Measurements from ENCODE around the gene RNFT2.

RNFT2 gene

DNA sequence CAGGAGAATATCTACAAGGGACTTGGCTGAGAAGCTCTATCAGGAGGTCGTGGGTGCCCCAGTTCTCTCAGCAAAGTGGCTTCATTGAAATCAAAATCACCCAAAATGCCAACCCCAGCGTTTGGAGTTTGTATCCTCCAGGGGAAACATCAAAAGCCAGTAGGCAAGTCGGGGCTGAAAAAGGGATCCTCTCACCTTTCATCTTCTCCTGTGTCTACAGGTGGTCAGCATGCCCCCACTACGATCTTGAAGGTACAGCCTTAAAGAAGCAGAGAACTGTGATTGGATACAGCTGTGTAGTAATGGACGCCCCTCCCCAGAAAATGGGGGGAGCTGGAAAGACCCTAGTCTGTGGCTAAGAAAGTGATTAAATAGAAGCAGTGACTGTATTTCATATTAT is 121.0 kb downstream of the RNFT2 start:
- Histone ChIP-seq H3K27ac (no peak overlapping the region), H3K4me3 (no peak overlapping the region)

GRCh38 chr12:116860263-116860662 is 122.1 kb downstream of the RNFT2 start:
- no peak overlapping the region for H3K27ac ChIP-seq
- H3K4me3 ChIP-seq, result no peak overlapping the region

DNA sequence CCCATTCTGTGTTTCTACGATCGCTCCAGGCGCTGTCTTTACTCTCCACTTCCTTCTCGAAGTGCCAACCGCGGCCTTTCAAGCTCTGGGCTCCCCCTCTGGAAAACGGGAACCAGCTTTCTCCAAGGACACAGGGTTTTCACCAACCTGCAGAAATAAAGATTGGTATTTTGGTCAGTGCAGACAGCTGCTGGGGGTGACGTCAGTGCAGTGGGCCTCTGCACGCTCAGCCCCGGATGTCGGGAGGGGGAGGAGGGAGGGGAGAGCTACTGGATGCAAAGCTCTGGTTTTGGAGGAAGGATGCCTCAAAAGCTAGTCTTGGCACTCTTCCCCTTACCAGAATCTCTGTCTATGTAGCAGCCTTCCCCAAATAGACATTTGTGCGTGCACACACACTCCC is 123.2 kb downstream of the RNFT2 start:
- no peak overlapping the region for H3K27ac ChIP-seq
- H3K4me3 ChIP-seq, result no peak overlapping the region

DNA sequence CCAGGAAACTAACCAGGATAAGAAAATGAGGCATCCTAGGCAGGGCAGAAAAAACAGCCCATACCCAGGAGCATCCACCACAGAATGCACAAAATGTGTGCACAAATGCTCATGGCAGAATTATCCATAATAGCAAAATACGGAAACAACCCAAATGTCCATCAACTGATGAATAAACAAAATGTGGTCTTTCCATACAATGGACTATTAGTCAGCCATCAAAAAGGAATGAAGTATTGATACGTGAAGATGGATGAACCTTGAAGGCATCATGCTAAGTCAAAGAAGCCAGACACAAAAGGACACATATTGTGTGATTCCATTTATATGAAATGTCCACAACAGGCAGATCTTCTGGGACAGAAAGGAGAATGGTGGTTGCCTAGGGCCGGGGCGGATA is 124.1 kb downstream of the RNFT2 start:
- no peak overlapping the region for H3K27ac ChIP-seq
- H3K4me3 ChIP-seq, result no peak overlapping the region

- H3K27ac ChIP-seq, result no peak overlapping the region
- no peak overlapping the region for H3K4me3 ChIP-seq
Measured at GRCh38 chr12:116863275-116863767, 125.2 kb downstream of the RNFT2 start.

GRCh38 chr12:116864371-116865160 is 126.5 kb downstream of the RNFT2 start:
- peak overlapping the region in 1 of 21 experiments; percentile 50 for H3K27ac ChIP-seq

GRCh38 chr12:116867523-116867922 is 129.4 kb downstream of the RNFT2 start:
- no peak overlapping the region for H3K27ac ChIP-seq
- H3K4me3 ChIP-seq, result no peak overlapping the region

More at GRCh38 chr12:116864371-116865160, 126.5 kb downstream of the RNFT2 start:
- H3K4me3 ChIP-seq, result no peak overlapping the region

GRCh38 chr12:116870306-116870705 is 132.2 kb downstream of the RNFT2 start:
- no peak overlapping the region for H3K4me3 ChIP-seq
- no peak overlapping the region for H3K27ac ChIP-seq

DNA sequence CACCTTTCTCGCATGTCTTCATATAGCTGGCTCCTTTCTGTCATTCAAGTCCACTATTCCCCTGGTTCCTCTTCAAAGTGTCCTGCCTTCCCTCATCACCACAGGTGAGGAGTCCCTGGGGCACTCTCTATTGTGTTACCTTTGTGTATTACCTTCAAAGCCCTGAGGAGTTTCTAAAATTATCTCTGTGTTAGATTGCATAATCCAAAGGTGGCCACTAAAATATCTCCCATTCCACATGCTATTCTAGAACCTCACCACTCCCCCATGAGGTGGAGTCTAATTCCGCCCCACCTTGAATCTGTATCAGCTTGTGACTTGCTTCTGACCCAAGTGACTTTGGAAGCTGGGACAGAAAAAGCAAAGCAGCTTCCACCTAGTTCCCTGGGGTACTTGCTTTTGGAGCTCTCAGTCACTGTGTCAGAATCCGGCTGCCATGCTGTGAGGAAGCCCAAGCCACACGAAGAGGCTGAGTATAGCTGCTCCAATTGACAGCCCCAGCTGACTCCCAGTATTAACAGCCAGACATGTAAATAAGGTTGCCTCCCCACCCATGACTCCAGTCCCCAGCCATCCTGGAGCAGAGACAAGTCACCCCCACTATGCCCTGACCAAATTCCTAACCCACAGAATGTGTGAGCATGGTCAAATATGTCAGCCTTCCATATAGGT is 136.3 kb downstream of the RNFT2 start:
- no peak overlapping the region for H3K27ac ChIP-seq
- H3K4me3 ChIP-seq, result no peak overlapping the region

DNA sequence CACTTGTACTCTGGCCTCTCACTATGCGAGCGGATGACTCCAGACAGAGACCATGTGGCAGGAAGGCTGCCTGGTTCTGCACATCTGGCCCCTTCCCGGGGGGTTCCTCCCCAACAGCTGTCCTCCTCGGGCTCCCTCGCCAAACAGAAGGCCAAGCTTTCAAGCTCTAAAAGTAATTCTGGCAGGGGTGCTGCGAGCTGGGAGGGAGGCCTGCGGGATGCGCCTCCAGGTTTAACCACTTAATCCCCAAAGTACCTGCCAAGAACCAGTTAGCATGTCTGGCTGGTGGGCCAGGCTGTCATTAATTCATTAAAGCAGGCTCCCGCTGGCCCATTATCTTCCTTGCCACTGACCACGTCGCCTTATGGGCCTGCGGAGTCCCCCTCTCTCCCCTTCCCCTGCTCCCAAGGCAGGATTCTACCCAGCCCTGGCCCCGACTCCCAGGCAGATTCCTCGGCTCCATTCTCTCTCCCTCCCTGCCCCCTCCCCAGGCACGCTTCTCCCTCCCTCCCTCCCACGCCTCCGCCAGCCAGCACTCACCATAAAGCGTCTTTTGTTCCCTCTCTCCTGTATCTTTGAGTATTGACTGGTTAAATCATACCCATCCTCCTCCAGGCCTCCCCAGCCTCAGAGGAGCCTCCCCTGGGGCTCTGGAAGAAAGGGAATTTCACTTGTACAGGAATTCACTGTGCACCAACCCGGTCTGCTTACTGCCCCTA is 138.2 kb downstream of the RNFT2 start:
- H3K27ac ChIP-seq, result no peak overlapping the region
- H3K4me3 ChIP-seq, result no peak overlapping the region

DNA sequence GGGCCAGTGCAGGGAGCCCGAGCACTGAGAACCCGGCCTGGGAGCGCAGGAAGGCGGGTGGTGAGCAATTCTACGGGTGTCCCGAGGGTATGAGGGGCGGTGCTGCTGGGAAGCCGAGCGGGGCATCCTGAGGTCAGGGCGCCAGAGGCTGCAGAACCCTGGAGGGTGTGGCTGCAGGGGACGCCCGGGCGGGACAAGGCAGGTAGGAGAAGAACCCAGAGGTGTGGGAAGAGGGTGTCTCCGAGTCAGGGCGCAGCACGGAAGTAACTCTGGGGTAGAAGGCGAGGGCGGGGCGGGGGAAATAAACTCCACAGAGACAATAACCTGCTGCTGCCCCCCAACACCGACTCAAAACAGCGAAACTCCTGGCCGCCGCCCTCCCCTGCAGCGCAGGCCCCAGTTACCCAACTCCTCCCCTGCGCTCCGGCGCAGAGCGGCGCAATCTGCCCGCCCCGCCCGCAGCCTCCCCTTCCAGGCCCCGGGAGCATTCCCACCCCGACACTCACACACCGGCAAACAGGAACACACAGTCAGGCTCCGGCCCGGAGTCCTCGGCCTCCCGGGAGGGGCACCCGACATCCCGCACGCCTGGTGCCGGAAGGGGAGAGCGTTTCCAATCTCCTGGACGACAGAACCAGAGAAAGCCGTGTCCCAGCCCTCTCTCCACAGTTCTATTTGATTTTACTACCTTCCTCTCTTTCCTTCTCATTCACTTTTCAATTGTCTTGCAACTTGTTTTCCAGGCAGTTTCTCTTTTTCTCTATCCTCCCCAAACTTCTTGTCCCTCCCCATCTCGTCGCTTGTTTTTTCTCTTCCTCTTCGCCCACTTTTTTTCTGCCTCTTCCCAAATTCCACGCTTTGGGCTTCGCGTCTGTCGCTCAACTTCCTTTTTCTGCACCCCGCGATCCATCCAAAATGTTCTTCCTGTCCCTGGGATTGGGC is 140.7 kb downstream of the RNFT2 start:
- Histone ChIP-seq H3K27ac (no peak overlapping the region), H3K4me3 (peak overlapping the region; percentile 1 to 36 (median 15))

GRCh38 chr12:116879509-116880212 is 141.5 kb downstream of the RNFT2 start:
- H3K4me3 ChIP-seq, result peak overlapping the region; percentile 1 to 36 (median 15)
- H3K27ac ChIP-seq, result no peak overlapping the region

- Histone ChIP-seq H3K27ac (no peak overlapping the region), H3K4me3 (peak overlapping the region in 4 of 7 experiments; percentile 6 to 31 (median 25))
Measured at GRCh38 chr12:116880213-116880816, 142.2 kb downstream of the RNFT2 start.

DNA sequence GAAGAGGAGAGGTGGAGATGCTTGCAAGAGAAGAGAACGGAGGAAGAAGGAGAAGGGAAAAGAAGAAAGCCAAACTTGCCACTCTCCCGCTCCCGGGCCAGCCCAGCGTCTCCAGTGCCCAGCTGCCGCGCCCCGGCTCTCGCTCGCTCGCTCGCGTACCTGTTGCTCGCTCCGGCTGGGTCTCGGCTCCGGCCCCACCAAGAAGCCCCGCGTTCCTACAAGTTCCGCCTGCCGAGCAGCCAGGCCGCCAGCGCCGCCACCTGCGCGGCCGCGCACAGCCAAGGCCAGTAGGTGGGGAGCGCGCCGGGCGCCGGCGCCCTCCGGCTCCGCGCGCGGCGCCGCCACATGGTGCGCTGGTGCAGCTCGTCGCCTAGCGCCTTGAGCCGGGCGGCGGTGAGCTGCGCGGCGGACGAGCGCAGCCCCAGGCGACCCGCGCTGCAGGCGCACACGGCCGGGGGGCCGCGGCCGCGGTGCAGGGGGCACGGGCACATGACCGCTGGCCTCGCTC is 142.8 kb downstream of the RNFT2 start:
- peak overlapping the region in 4 of 7 experiments; percentile 6 to 31 (median 25) for H3K4me3 ChIP-seq
- no peak overlapping the region for H3K27ac ChIP-seq

- H3K27ac ChIP-seq, result no peak within 1 kb of the TSS
- peak within 1 kb of the TSS in 4 of 7 experiments; percentile 6 to 31 (median 25) for H3K4me3 ChIP-seq
Measured at GRCh38 chr12:116881325-116881876, 143.3 kb downstream of the RNFT2 start, which contains the start of gene HRK. TSS of gene HRK (minus strand) at chr12:116881441. CDS start at chr12:116881307, 134 bp downstream.

GRCh38 chr12:116881877-116882507 is 143.9 kb downstream of the RNFT2 start:
- Histone ChIP-seq H3K4me3 (no peak overlapping the region), H3K27ac (no peak overlapping the region)

DNA sequence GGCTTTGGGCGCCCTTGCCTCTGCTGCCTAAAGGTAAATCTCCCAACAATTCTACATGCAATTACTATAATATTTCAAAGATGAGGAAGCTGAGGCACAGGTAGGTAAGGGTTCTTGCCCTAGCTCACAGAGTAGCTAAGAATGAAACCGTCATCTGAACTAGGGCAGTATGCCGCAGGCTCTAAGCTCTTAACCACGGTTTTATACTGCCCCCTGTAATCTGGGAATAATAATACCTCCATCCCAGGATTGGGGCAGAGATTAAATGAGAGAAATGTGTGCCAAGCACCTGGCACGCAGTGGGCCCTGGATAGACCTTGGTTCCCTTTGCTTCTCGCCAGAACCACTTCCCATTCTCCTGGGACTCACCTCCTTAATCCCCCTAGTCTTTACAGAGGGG is 144.6 kb downstream of the RNFT2 start:
- Histone ChIP-seq H3K27ac (no peak overlapping the region), H3K4me3 (no peak overlapping the region)

All from skin epidermis (tissue), 12 donors.